H1 (cell line): ENCODE results near the gene FHIT. TPM values are rescaled to one million over a fixed set of nuclear protein-coding genes. Genes with fewer than 3 reads are reported as not detected.

Experiments
- CTCF ChIA-PET: fragments of 300-600 bp; sonication (Branson Sonifier 250); formaldehyde crosslinking; loops from one replicate; lab custom pipeline; 2021; ENCODE audit not compliant: partially characterized antibody; lab: Charles Lee
- POLR2A ChIA-PET: fragments of 300-600 bp; sonication (Branson Sonifier 250); formaldehyde crosslinking; loops from one replicate; lab custom pipeline; 2021; ENCODE audit warnings: inconsistent platforms; ENCODE audit not compliant: partially characterized antibody; lab: Charles Lee
- DNase-seq, 2 experiments: peaks; one replicate each; pipeline versions ENCODE4 v3.0.0 to v3.0.0-alpha.2; 2010 to 2022; ENCODE audit warnings: low spot score in 2 of 2, low read depth in 1 of 2, mixed read lengths in 1 of 2
- FAIRE-seq: peaks from 2 replicates; lab custom pipeline; 2011; peaks lifted over from hg19 to GRCh38; lab: Jason Lieb, UNC
- H2AFZ ChIP-seq: 2 replicates; pipeline ENCODE4 v1.8.1; 2012; ENCODE audit warnings: low read length, inconsistent platforms
- H2AK5ac ChIP-seq: 2 replicates; pipeline ENCODE4 v1.6.1; 2013; ENCODE audit warnings: low read depth, low read length
- H2BK120ac ChIP-seq: replicated peaks from 2 replicates; pipeline ENCODE3; 2013; ENCODE audit warnings: low read depth, low read length, inconsistent platforms
- H2BK12ac ChIP-seq: 2 replicates; pipeline ENCODE4 v1.6.1; 2013; ENCODE audit warnings: low read depth, low read length
- H2BK15ac ChIP-seq: 2 replicates; pipeline ENCODE4 v1.6.1; 2013; ENCODE audit warnings: low read length
- H2BK20ac ChIP-seq: 2 replicates; pipeline ENCODE4 v1.6.1; 2013; ENCODE audit warnings: low read length
- H2BK5ac ChIP-seq: 2 replicates; pipeline ENCODE4 v1.6.1; 2013; ENCODE audit warnings: low read depth, low read length
- H3K14ac ChIP-seq: 2 replicates; pipeline ENCODE4 v1.6.1; 2013; ENCODE audit warnings: inconsistent platforms; ENCODE audit not compliant: insufficient read length
- H3K18ac ChIP-seq: 2 replicates; pipeline ENCODE4 v1.6.1; 2013; ENCODE audit warnings: low read length; ENCODE audit errors: extremely low read depth
- H3K23ac ChIP-seq: 2 replicates; pipeline ENCODE4 v1.6.1; 2013; ENCODE audit warnings: inconsistent platforms; ENCODE audit not compliant: insufficient read length
- H3K23me2 ChIP-seq: 2 replicates; pipeline ENCODE4 v1.6.1; 2013; ENCODE audit warnings: low read depth, low read length
- H3K27ac ChIP-seq: 2 replicates; pipeline ENCODE4 v1.6.1; 2011; ENCODE audit warnings: low read depth, low read length, inconsistent platforms
- H3K27me3 ChIP-seq, 4 experiments: replicated peaks in 1 of 4; 1 replicate in 1 of 4; 2 replicates in 3 of 4; pipeline versions ENCODE4 v1.6.1 to v1.8.1; 2011 to 2013; ENCODE audit warnings: low read length in 3 of 4, mild to moderate bottlenecking in 3 of 4, inconsistent platforms in 2 of 4, mixed read lengths in 2 of 4, moderate library complexity in 1 of 4; ENCODE audit not compliant: control insufficient read depth in 3 of 4, insufficient read depth in 3 of 4; ENCODE audit errors: extremely low read depth in 1 of 4
- H3K36me3 ChIP-seq, 4 experiments: 2 replicates each; pipeline versions ENCODE4 v1.6.1 to v1.8.1; 2011 to 2013; ENCODE audit warnings: mild to moderate bottlenecking in 4 of 4, low read length in 3 of 4, moderate library complexity in 2 of 4, control low read depth in 1 of 4, inconsistent platforms in 1 of 4; ENCODE audit not compliant: insufficient read depth in 4 of 4, control insufficient read depth in 2 of 4
- H3K4ac ChIP-seq: replicated peaks from 2 replicates; pipeline ENCODE3; 2013; ENCODE audit warnings: low read length, low read depth, mixed read lengths, inconsistent platforms; ENCODE audit not compliant: insufficient read length
- H3K4me1 ChIP-seq, 4 experiments: replicated peaks in 1 of 4; 1 replicate in 1 of 4; 2 replicates in 3 of 4; pipeline versions ENCODE4 v1.6.1 to v1.8.1; 2011 to 2013; ENCODE audit warnings: low read length in 3 of 4, inconsistent platforms in 2 of 4, mixed read lengths in 1 of 4; ENCODE audit not compliant: insufficient read depth in 4 of 4, control insufficient read depth in 3 of 4
- H3K4me2 ChIP-seq, 2 experiments: 2 replicates each; pipeline versions ENCODE4 v1.6.1 to v1.8.1; 2011 to 2013; ENCODE audit warnings: low read depth in 2 of 2, low read length in 2 of 2, control low read depth in 1 of 2, inconsistent platforms in 1 of 2, mild to moderate bottlenecking in 1 of 2; ENCODE audit not compliant: insufficient read depth in 1 of 2
- H3K4me3 ChIP-seq, 4 experiments: fragments of 200-600, 300-600 bp in 1 of 4; sonication (generic), shearing (Covaris generic), sonication (Bioruptor Twin) in 1 of 4; 2 replicates each; pipeline versions ENCODE4 v1.5.1 to v1.8.1; 2011 to 2016; ENCODE audit warnings: low read length in 4 of 4, low read depth in 3 of 4, control low read depth in 2 of 4, inconsistent platforms in 2 of 4, mild to moderate bottlenecking in 2 of 4, mixed read lengths in 1 of 4, moderate library complexity in 1 of 4; ENCODE audit not compliant: insufficient read depth in 2 of 4; ENCODE audit errors: extremely low read depth in 1 of 4
- H3K56ac ChIP-seq: replicated peaks from 2 replicates; pipeline ENCODE3; 2013; ENCODE audit warnings: low read depth, mild to moderate bottlenecking, mixed read lengths, low read length, inconsistent platforms; ENCODE audit not compliant: insufficient read length
- H3K79me1 ChIP-seq: 2 replicates; pipeline ENCODE4 v1.6.1; 2013; ENCODE audit warnings: low read depth, low read length, control low read depth
- H3K79me2 ChIP-seq, 2 experiments: 2 replicates each; pipeline versions ENCODE4 v1.6.1 to v1.8.1; 2012 to 2013; ENCODE audit warnings: low read length in 2 of 2, mild to moderate bottlenecking in 2 of 2, inconsistent platforms in 1 of 2; ENCODE audit not compliant: insufficient read depth in 2 of 2, control insufficient read depth in 1 of 2
- H3K9ac ChIP-seq, 4 experiments: replicated peaks in 1 of 4; 1 replicate in 1 of 4; 2 replicates in 3 of 4; pipeline versions ENCODE4 v1.6.1 to v1.8.1; 2011 to 2013; ENCODE audit warnings: low read depth in 3 of 4, low read length in 3 of 4, control low read depth in 2 of 4, mild to moderate bottlenecking in 2 of 4, moderate library complexity in 2 of 4, inconsistent platforms in 1 of 4; ENCODE audit errors: extremely low read depth in 1 of 4
- H3K9me3 ChIP-seq, 2 experiments: 2 replicates each; pipeline versions ENCODE4 v1.6.1 to v1.8.1; 2012 to 2013; ENCODE audit warnings: mild to moderate bottlenecking in 2 of 2, moderate library complexity in 2 of 2, control low read depth in 1 of 2, inconsistent platforms in 1 of 2, low read depth in 1 of 2, low read length in 1 of 2, mixed read lengths in 1 of 2; ENCODE audit not compliant: insufficient read depth in 2 of 2
- H4K20me1 ChIP-seq, 2 experiments: replicated peaks in 1 of 2; 2 replicates each; pipeline versions ENCODE3 to v1.8.1; 2011 to 2013; ENCODE audit warnings: inconsistent platforms in 2 of 2, low read length in 2 of 2, mild to moderate bottlenecking in 1 of 2; ENCODE audit not compliant: insufficient read depth in 2 of 2, control insufficient read depth in 1 of 2
- H4K5ac ChIP-seq: 2 replicates; pipeline ENCODE4 v1.6.1; 2013; ENCODE audit warnings: low read length, low read depth, mixed read lengths, inconsistent platforms; ENCODE audit not compliant: insufficient read length
- H4K8ac ChIP-seq: 2 replicates; pipeline ENCODE4 v1.8.0; 2013; ENCODE audit warnings: mild to moderate bottlenecking, moderate library complexity, low read length, inconsistent platforms; ENCODE audit not compliant: insufficient read depth; ENCODE audit errors: extremely low read depth
- H4K91ac ChIP-seq: replicated peaks from 2 replicates; pipeline ENCODE3; 2013; ENCODE audit warnings: low read length, mixed read lengths, inconsistent platforms; ENCODE audit not compliant: insufficient read length
- BCL11A ChIP-seq, 2 experiments: IDR thresholded peaks; one replicate each; pipeline ENCODE4 v1.6.1; 2011; ENCODE audit warnings: low read depth in 2 of 2, low read length in 2 of 2, mild to moderate bottlenecking in 2 of 2
- CEBPB ChIP-seq: IDR thresholded peaks from 2 replicates; pipeline ENCODE4 v1.6.1; 2012; ENCODE audit warnings: low read depth, low read length
- CHD1 ChIP-seq: IDR thresholded peaks from 2 replicates; pipeline ENCODE4 v1.6.1; 2012; ENCODE audit warnings: low read depth, low read length, improper control_type of control experiment
- CTCF ChIP-seq, 3 experiments: IDR thresholded peaks; 1 replicate in 2 of 3; 2 replicates in 1 of 3; pipeline versions ENCODE4 v1.5.1 to v1.6.1; 2011; ENCODE audit warnings: low read length in 3 of 3, mild to moderate bottlenecking in 3 of 3, inconsistent platforms in 2 of 3, low read depth in 1 of 3, moderate library complexity in 1 of 3; ENCODE audit not compliant: insufficient read depth in 1 of 3; ENCODE audit errors: control extremely low read depth in 1 of 3
- KDM4A ChIP-seq: IDR thresholded peaks from one replicate; pipeline ENCODE4 v1.7.1; 2012; ENCODE audit warnings: low read depth, mild to moderate bottlenecking, moderate library complexity, low read length, inconsistent platforms; ENCODE audit not compliant: severe bottlenecking
- KDM5A ChIP-seq: fragments of 200-600 bp; IDR thresholded peaks from 2 replicates; pipeline ENCODE4 v1.7.1; 2012; ENCODE audit warnings: mild to moderate bottlenecking, low read length, inconsistent platforms, mixed read lengths
- MAX ChIP-seq: IDR thresholded peaks from 2 replicates; pipeline ENCODE4 v1.6.1; 2012; ENCODE audit warnings: inconsistent platforms
- RAD21 ChIP-seq, 2 experiments: IDR thresholded peaks in 1 of 2; conservative IDR thresholded peaks in 1 of 2; 2 replicates each; pipeline ENCODE4 v1.6.1; 2011; ENCODE audit warnings: low read depth in 2 of 2, low read length in 2 of 2, improper control_type of control experiment in 1 of 2, inconsistent platforms in 1 of 2, mild to moderate bottlenecking in 1 of 2, moderate library complexity in 1 of 2
- RBBP5 ChIP-seq: IDR thresholded peaks from 2 replicates; pipeline ENCODE4 v1.7.1; 2012; ENCODE audit warnings: low read depth, mild to moderate bottlenecking, inconsistent platforms, low read length, moderate library complexity, borderline replicate concordance
- RFX5 ChIP-seq: IDR thresholded peaks from 2 replicates; pipeline ENCODE4 v1.6.1; 2011; ENCODE audit warnings: low read depth, low read length, improper control_type of control experiment, borderline replicate concordance
- TAF7 ChIP-seq: optimal IDR thresholded peaks from 2 replicates; pipeline ENCODE3; 2011; ENCODE audit warnings: low read depth, mild to moderate bottlenecking, inconsistent platforms, low read length, moderate library complexity, borderline replicate concordance
- WGBS, 2 experiments: shearing (Covaris generic) in 1 of 2; methylation state at CpG; one replicate each; pipeline versions ENCODE4 v1.1.6 to v1.1.7; 2013 to 2015; ENCODE audit warnings: low lambda C conversion rate in 2 of 2, mixed read lengths in 2 of 2, inconsistent platforms in 1 of 2, low coverage in 1 of 2, missing lambda C conversion rate in 1 of 2; ENCODE audit not compliant: insufficient replicate concordance in 2 of 2, insufficient coverage in 1 of 2, insufficient read length in 1 of 2; ENCODE audit errors: extremely low coverage in 1 of 2, missing lambda C conversion rate in 1 of 2; 5-methylcytosine and 5-hydroxymethylcytosine counted together
- polyA plus RNA-seq, 7 experiments: library from polyadenylated mRNA; depleted of rRNA in 3 of 7; stranded (reverse) in 5 of 7; unstranded in 2 of 7; fragments of >200 nt in 5 of 7; fragments of 200-250 nt in 2 of 7; gene quantifications; 1 replicate in 5 of 7; 2 replicates in 1 of 7; 4 replicates in 1 of 7; pipeline versions ENCODE4 v1.2.1 to v1.2.3, GENCODE V29; 2011 to 2013; ENCODE audit warnings: missing spikeins in 2 of 7, mixed read lengths in 2 of 7
- total RNA-seq: library from RNA; stranded (reverse); fragmentation: NEBNext Ultra II Directional; extraction: Animal tissue kit (Norgen Biotek cat#: 25700); gene quantifications from 2 replicates; pipeline ENCODE4 v1.2.1, GENCODE V29; 2021

The FHIT gene
- total and polyA plus RNA-seq, 2 of the 8 experiments (the other 6 are each of a cell fraction or from before 2014, with no cell fraction given) = 1.2 to 3.2 TPM

GRCh38 chr3:60582288-60582687, 669.0 kb downstream of the FHIT start:
- Histone ChIP-seq H3K79me2 (no peaks in the 10 kb centered on the region), H3K36me3 (no peaks in the 10 kb centered on the region), H2AK5ac (no peak overlapping the region), H3K14ac (no peak overlapping the region), H4K5ac (no peak overlapping the region), H3K4me2 (no peak overlapping the region), H3K56ac (no peak overlapping the region), H3K18ac (no peak overlapping the region), H3K27me3 (no peaks in the 10 kb centered on the region), H4K20me1 (no peaks in the 10 kb centered on the region), H2BK15ac (no peak overlapping the region), H4K8ac (no peak overlapping the region), H3K4me3 (no peak overlapping the region), H3K9me3 (no peaks in the 10 kb centered on the region), H3K9ac (no peak overlapping the region), H2BK12ac (no peak overlapping the region; the same call in 1 of the 2 replicates), H2BK20ac (no peak overlapping the region), H2BK120ac (no peak overlapping the region), H2AFZ (no peak overlapping the region), H3K4me1 (peaks cover 0 to 9% (median 0%) of the 10 kb centered on the region in 4 experiments; a peak in 1 of 7 replicates), H2BK5ac (no peak overlapping the region; the same call in 1 of the 2 replicates), H3K79me1 (no peaks in the 10 kb centered on the region), H3K27ac (no peak overlapping the region), H3K23me2 (no peaks in the 10 kb centered on the region), H3K4ac (no peak overlapping the region), H4K91ac (no peak overlapping the region), H3K23ac (no peak overlapping the region)
- CTCF ChIA-PET = interaction anchor here (0.6 to 6.5 kb wide), 12 partner anchors 8 to 753 kb away, joined by 3 to 45 read pairs (median 3); no protein-coding TSS in a partner anchor
- WGBS, 2 experiments = 54% methylated on average over 3 of the region's 3 CpGs; no CpG with 5 or more reads in 1 of the 2 experiments
- no peak for DNase-seq
- no peak for FAIRE-seq
- POLR2A ChIA-PET = no interaction called here
- no peak for TF ChIP-seq BCL11A (IDR thresholded peaks at IDR 0.05; ENCODE audit: low read depth in 2 of 2, low read length in 2 of 2)
- peak; percentile 67 for TF ChIP-seq RAD21 (IDR thresholded peaks at IDR 0.05 in 1 of 2, conservative IDR thresholded peaks at IDR 0.05 in 1 of 2; ENCODE audit: low read depth in 2 of 2, low read length in 2 of 2)
- TF ChIP-seq KDM5A = no peak
- TF ChIP-seq RFX5 = no peak
- no peak for TF ChIP-seq CEBPB
- no peak for TF ChIP-seq MAX
- TF ChIP-seq CHD1 = no peak
- TF ChIP-seq KDM4A = no peak
- no peak for TF ChIP-seq RBBP5
- TF ChIP-seq CTCF (IDR thresholded peaks at IDR 0.05; ENCODE audit: control extremely low read depth in 1 of 3, insufficient read depth in 1 of 3, low read depth in 1 of 3, low read length in 3 of 3) = peak in 2 of 3 experiments; percentile 7 to 14; a peak in 2 of 4 replicates
- no peak for TF ChIP-seq TAF7
